ENCODE data around the gene CEBPA.

CEBPA gene

GRCh38 chr19:33275933-33276619 lies 26.3 kb downstream of the CEBPA start:
- Histone ChIP-seq H3K36me3 (ENCODE audit: control insufficient read depth in 1 of 2, insufficient read depth in 2 of 2, low read length in 2 of 2) (no peaks in the 10 kb centered on the region), H3K27me3 (ENCODE audit: low read depth, low read length) (no peaks in the 10 kb centered on the region), H3K9me3 (ENCODE audit: control insufficient read depth in 1 of 2, low read length in 2 of 2) (no peaks in the 10 kb centered on the region), H3K27ac (ENCODE audit: low read length) (no peak overlapping the region), H3K4me3 (ENCODE audit: low read depth in 1 of 2, low read length in 2 of 2) (no peak overlapping the region), H3K4me1 (ENCODE audit: control insufficient read depth in 1 of 2, insufficient read depth in 2 of 2, low read length in 2 of 2) (peaks cover 10 to 12% of the 10 kb centered on the region in 2 donors)

- Histone ChIP-seq H3K4me1 (ENCODE audit: control insufficient read depth in 1 of 2, insufficient read depth in 2 of 2, low read length in 2 of 2) (peaks cover 10 to 12% of the 10 kb centered on the region in 2 donors), H3K27ac (ENCODE audit: low read length) (no peak overlapping the region), H3K36me3 (ENCODE audit: control insufficient read depth in 1 of 2, insufficient read depth in 2 of 2, low read length in 2 of 2) (no peaks in the 10 kb centered on the region), H3K27me3 (ENCODE audit: low read depth, low read length) (no peaks in the 10 kb centered on the region), H3K4me3 (ENCODE audit: low read depth in 1 of 2, low read length in 2 of 2) (no peak overlapping the region), H3K9me3 (ENCODE audit: control insufficient read depth in 1 of 2, low read length in 2 of 2) (no peaks in the 10 kb centered on the region)
These were observed 26.8 kb downstream of the CEBPA start for GRCh38 chr19:33275559-33275932.

GRCh38 chr19:33274663-33275558 lies 27.4 kb downstream of the CEBPA start:
- H3K27me3 ChIP-seq (ENCODE audit: low read depth, low read length) = no peaks in the 10 kb centered on the region
- H3K9me3 ChIP-seq (ENCODE audit: control insufficient read depth in 1 of 2, low read length in 2 of 2) = no peaks in the 10 kb centered on the region
- no peaks in the 10 kb centered on the region for H3K36me3 ChIP-seq (ENCODE audit: control insufficient read depth in 1 of 2, insufficient read depth in 2 of 2, low read length in 2 of 2)
- H3K4me3 ChIP-seq (ENCODE audit: low read depth in 1 of 2, low read length in 2 of 2) = no peak overlapping the region
- H3K27ac ChIP-seq (ENCODE audit: low read length) = peak overlapping the region; percentile 35
- peaks cover 10 to 12% of the 10 kb centered on the region in 2 donors for H3K4me1 ChIP-seq (ENCODE audit: control insufficient read depth in 1 of 2, insufficient read depth in 2 of 2, low read length in 2 of 2)

- H3K4me1 ChIP-seq (ENCODE audit: control insufficient read depth in 1 of 2, insufficient read depth in 2 of 2, low read length in 2 of 2) = peaks cover 10 to 12% of the 10 kb centered on the region in 2 donors
- H3K27ac ChIP-seq (ENCODE audit: low read length) = peak overlapping the region; percentile 35
These were observed 28.3 kb downstream of the CEBPA start for GRCh38 chr19:33273881-33274662.

GRCh38 chr19:33273065-33273736 lies 29.1 kb downstream of the CEBPA start:
- H3K9me3 ChIP-seq (ENCODE audit: control insufficient read depth in 1 of 2, low read length in 2 of 2) = no peaks in the 10 kb centered on the region

More at GRCh38 chr19:33273881-33274662, 28.3 kb downstream of the CEBPA start:
- Histone ChIP-seq H3K36me3 (ENCODE audit: control insufficient read depth in 1 of 2, insufficient read depth in 2 of 2, low read length in 2 of 2) (no peaks in the 10 kb centered on the region), H3K9me3 (ENCODE audit: control insufficient read depth in 1 of 2, low read length in 2 of 2) (no peaks in the 10 kb centered on the region), H3K4me3 (ENCODE audit: low read depth in 1 of 2, low read length in 2 of 2) (no peak overlapping the region), H3K27me3 (ENCODE audit: low read depth, low read length) (no peaks in the 10 kb centered on the region)

GRCh38 chr19:33271246-33272021 lies 30.9 kb downstream of the CEBPA start:
- no peaks in the 10 kb centered on the region for H3K36me3 ChIP-seq (ENCODE audit: control insufficient read depth in 1 of 2, insufficient read depth in 2 of 2, low read length in 2 of 2)
- peaks cover 10 to 16% of the 10 kb centered on the region in 2 donors for H3K4me1 ChIP-seq (ENCODE audit: control insufficient read depth in 1 of 2, insufficient read depth in 2 of 2, low read length in 2 of 2)
- no peak overlapping the region for H3K27ac ChIP-seq (ENCODE audit: low read length)
- H3K27me3 ChIP-seq (ENCODE audit: low read depth, low read length) = no peaks in the 10 kb centered on the region
- no peaks in the 10 kb centered on the region for H3K9me3 ChIP-seq (ENCODE audit: control insufficient read depth in 1 of 2, low read length in 2 of 2)
- no peak overlapping the region for H3K4me3 ChIP-seq (ENCODE audit: low read depth in 1 of 2, low read length in 2 of 2)

More at GRCh38 chr19:33273065-33273736, 29.1 kb downstream of the CEBPA start:
- Histone ChIP-seq H3K36me3 (ENCODE audit: control insufficient read depth in 1 of 2, insufficient read depth in 2 of 2, low read length in 2 of 2) (no peaks in the 10 kb centered on the region), H3K27ac (ENCODE audit: low read length) (no peak overlapping the region), H3K27me3 (ENCODE audit: low read depth, low read length) (no peaks in the 10 kb centered on the region), H3K4me1 (ENCODE audit: control insufficient read depth in 1 of 2, insufficient read depth in 2 of 2, low read length in 2 of 2) (peaks cover 10 to 13% of the 10 kb centered on the region in 2 donors), H3K4me3 (ENCODE audit: low read depth in 1 of 2, low read length in 2 of 2) (no peak overlapping the region)

GRCh38 chr19:33270769-33271168 lies 31.6 kb downstream of the CEBPA start:
- no peaks in the 10 kb centered on the region for H3K9me3 ChIP-seq (ENCODE audit: control insufficient read depth in 1 of 2, low read length in 2 of 2)
- H3K4me1 ChIP-seq (ENCODE audit: control insufficient read depth in 1 of 2, insufficient read depth in 2 of 2, low read length in 2 of 2) = peaks cover 10 to 16% of the 10 kb centered on the region in 2 donors
- no peak overlapping the region for H3K4me3 ChIP-seq (ENCODE audit: low read depth in 1 of 2, low read length in 2 of 2)
- no peak overlapping the region for H3K27ac ChIP-seq (ENCODE audit: low read length)
- no peaks in the 10 kb centered on the region for H3K36me3 ChIP-seq (ENCODE audit: control insufficient read depth in 1 of 2, insufficient read depth in 2 of 2, low read length in 2 of 2)
- H3K27me3 ChIP-seq (ENCODE audit: low read depth, low read length) = no peaks in the 10 kb centered on the region

- H3K36me3 ChIP-seq (ENCODE audit: control insufficient read depth in 1 of 2, insufficient read depth in 2 of 2, low read length in 2 of 2) = no peaks in the 10 kb centered on the region
- no peaks in the 10 kb centered on the region for H3K9me3 ChIP-seq (ENCODE audit: control insufficient read depth in 1 of 2, low read length in 2 of 2)
- no peaks in the 10 kb centered on the region for H3K27me3 ChIP-seq (ENCODE audit: low read depth, low read length)
- H3K4me1 ChIP-seq (ENCODE audit: control insufficient read depth in 1 of 2, insufficient read depth in 2 of 2, low read length in 2 of 2) = peaks cover 3 to 11% of the 10 kb centered on the region in 2 donors
- no peak overlapping the region for H3K4me3 ChIP-seq (ENCODE audit: low read depth in 1 of 2, low read length in 2 of 2)
- H3K27ac ChIP-seq (ENCODE audit: low read length) = no peak overlapping the region
These were observed 33.3 kb downstream of the CEBPA start for GRCh38 chr19:33269016-33269415.

- peaks cover 0 to 4% of the 10 kb centered on the region in 2 donors for H3K4me1 ChIP-seq (ENCODE audit: control insufficient read depth in 1 of 2, insufficient read depth in 2 of 2, low read length in 2 of 2)
- H3K27ac ChIP-seq (ENCODE audit: low read length) = no peak overlapping the region
- H3K36me3 ChIP-seq (ENCODE audit: control insufficient read depth in 1 of 2, insufficient read depth in 2 of 2, low read length in 2 of 2) = no peaks in the 10 kb centered on the region
- H3K9me3 ChIP-seq (ENCODE audit: control insufficient read depth in 1 of 2, low read length in 2 of 2) = no peaks in the 10 kb centered on the region
- no peak overlapping the region for H3K4me3 ChIP-seq (ENCODE audit: low read depth in 1 of 2, low read length in 2 of 2)
- H3K27me3 ChIP-seq (ENCODE audit: low read depth, low read length) = no peaks in the 10 kb centered on the region
These were observed 34.0 kb downstream of the CEBPA start for GRCh38 chr19:33268162-33268991.

Data from muscle layer of duodenum (tissue), 2 donors.